ENCODE results near the gene GPR12.
A peak's percentile ranks its signal among the peaks of the same experiment; 100 is the strongest.

Gene GPR12, protein sequence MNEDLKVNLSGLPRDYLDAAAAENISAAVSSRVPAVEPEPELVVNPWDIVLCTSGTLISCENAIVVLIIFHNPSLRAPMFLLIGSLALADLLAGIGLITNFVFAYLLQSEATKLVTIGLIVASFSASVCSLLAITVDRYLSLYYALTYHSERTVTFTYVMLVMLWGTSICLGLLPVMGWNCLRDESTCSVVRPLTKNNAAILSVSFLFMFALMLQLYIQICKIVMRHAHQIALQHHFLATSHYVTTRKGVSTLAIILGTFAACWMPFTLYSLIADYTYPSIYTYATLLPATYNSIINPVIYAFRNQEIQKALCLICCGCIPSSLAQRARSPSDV

GRCh38 chr13:26759907-26760831 is at the start of gene GPR12:
Gene GPR12 (minus strand): TSS chr13:26760786. CDS start chr13:26759827, 959 bp downstream.
- no peak for TF ChIP-seq ZNF274 (IDR thresholded peaks at IDR 0.05; ENCODE audit: low read depth, low read length)
- H3K4me3 ChIP-seq (ENCODE audit: low read length) = no peak within 1 kb of the TSS

DNA sequence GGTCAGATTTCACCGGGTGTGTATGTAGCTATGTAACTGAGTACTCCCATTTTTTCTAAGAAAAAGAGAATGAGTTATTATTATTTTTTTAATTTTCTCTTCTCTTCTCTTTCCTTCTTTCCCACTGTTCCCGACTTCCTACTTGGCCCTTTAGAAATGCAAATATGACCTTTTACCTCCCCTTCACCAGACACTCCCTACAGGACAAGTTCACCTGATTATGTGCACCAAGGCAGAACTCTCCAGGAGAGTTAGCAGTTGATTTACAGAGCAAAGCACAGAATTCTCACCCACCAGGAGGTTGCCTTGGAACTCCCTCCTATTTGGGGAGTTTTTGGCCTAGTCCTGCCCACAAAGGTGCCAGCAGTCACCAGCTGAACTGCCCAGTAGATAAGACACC is 49.5 kb upstream of the GPR12 start:
- TF ChIP-seq ZNF274 (IDR thresholded peaks at IDR 0.05; ENCODE audit: low read depth, low read length) = no peak

DNA sequence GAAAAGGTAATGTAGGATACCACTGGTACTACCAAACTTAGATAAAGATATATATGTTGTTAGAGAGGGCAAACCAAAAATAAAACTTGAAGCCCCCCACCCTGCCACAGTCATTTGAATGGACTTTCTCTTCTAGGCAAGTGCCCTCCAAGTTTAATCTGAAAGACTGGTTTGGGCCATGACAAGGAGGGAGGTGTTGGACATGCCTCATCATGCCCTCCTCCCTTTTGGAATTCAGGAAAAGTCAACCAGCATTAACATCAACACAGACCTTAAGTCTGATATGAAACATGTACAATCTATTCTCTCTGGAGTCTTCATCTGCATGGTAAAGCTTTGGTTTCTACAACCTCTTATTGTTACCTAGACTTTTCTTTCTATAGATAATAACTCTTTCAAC is 46.3 kb upstream of the GPR12 start:
- no peak for TF ChIP-seq ZNF274 (IDR thresholded peaks at IDR 0.05; ENCODE audit: low read depth, low read length)
- H3K4me3 ChIP-seq (ENCODE audit: low read length) = no peak overlapping the region

More for the DNA sequence above, 49.5 kb upstream of the GPR12 start:
- no peak overlapping the region for H3K4me3 ChIP-seq (ENCODE audit: low read length)

DNA sequence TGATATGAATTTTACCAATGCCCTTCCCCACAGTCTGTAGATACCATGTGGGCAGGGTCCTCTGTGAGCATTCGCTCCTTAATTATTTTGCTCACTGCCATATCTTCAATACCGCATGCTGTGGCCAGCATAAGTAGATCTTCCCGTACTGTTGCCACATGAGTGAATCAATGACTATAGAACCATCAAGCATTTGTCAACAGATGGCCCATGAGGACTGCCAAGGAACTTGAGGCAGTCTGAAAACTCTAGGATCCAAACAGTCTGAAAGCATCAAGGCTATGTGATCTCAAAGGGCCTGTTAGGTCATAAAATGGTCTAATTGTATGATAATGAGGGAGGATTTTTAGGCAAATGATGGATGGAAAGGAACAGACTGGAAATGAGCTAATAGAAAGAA is 27.4 kb upstream of the GPR12 start:
- TF ChIP-seq ZNF274 (IDR thresholded peaks at IDR 0.05; ENCODE audit: low read depth, low read length) = no peak

DNA sequence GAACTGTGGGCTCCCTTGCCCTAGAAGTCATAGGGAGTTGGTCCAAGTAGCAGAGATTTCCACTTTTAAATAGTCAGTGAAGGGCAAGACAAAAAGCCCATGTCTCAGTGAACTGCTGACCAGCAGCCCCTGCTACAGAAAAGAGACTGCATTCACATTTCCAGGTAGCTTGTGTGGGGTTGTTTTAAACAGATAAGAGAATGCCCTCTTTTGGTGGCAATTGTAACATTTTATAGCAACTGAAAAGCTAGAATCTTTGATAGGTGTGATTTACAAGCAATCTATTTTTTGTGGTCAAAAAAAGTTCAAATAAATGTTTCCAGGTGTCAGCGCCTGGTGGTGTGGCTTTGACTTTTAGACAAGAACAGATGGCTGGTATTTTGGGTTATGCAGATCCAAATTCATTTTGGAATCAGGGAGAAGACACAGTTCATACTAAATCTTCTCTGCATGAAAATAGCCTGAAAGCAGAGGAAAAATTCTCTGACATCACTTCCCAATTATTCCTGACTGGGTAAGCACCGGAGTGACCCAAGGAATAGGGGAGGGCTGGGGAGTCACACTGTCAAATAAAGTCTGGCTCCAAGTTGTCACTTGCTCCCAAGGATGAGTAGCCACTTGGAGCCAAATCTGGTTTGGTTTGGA is 26.2 kb upstream of the GPR12 start:
- TF ChIP-seq ZNF274 (IDR thresholded peaks at IDR 0.05; ENCODE audit: low read depth, low read length) = no peak
- no peak overlapping the region for H3K4me3 ChIP-seq (ENCODE audit: low read length)

More for the DNA sequence above, 27.4 kb upstream of the GPR12 start:
- H3K4me3 ChIP-seq (ENCODE audit: low read length) = no peak overlapping the region

DNA sequence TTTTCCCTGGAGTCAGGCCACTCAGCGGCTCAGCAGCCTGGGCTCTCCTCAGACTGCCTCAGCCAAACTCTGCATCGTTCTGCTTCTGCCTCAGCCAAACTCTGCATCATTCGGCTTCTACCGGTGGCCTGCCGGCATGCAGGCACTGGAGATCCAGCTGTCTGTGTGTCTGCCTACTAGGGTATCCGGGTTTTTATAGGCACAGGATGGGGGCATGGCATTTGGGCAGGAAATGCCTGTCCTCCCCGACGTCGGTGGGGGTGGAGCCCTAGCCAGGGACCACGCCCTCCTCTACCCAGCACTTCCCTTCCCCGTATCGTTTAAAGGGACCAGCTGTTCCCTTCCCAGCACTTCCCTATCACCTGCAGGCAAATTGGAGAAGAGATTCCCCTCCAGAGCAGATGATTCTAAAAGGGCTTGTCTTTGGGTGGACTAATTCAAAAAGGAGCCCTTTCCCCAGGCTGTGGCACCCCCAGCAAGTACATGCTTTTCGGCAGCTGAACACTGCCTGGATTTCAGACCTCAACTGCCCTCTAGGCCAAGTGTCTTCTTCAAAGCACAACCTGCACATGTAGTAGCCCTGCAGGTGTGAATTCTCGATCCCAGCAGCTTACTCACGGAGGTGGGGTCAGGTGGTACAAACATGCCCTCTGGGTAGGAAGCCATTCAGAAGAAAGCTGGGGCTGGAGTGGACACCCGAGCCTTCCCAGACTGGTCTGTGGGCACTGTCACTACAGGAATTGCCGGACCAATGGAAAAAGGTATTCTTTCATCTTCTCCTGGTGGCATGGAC is 25.4 kb upstream of the GPR12 start:
- H3K4me3 ChIP-seq (ENCODE audit: low read length) = peak overlapping the region; percentile 20; the same call in 1 of the 2 replicates
- TF ChIP-seq ZNF274 (IDR thresholded peaks at IDR 0.05; ENCODE audit: low read depth, low read length) = no peak

- H3K4me3 ChIP-seq (ENCODE audit: low read length) = peak overlapping the region; percentile 20; the same call in 1 of the 2 replicates
- no peak for TF ChIP-seq ZNF274 (IDR thresholded peaks at IDR 0.05; ENCODE audit: low read depth, low read length)
These were observed 24.4 kb upstream of the GPR12 start for GRCh38 chr13:26784704-26785639.

GRCh38 chr13:26780411-26780810 is 19.8 kb upstream of the GPR12 start:
- no peak overlapping the region for H3K4me3 ChIP-seq (ENCODE audit: low read length)
- TF ChIP-seq ZNF274 (IDR thresholded peaks at IDR 0.05; ENCODE audit: low read depth, low read length) = no peak

DNA sequence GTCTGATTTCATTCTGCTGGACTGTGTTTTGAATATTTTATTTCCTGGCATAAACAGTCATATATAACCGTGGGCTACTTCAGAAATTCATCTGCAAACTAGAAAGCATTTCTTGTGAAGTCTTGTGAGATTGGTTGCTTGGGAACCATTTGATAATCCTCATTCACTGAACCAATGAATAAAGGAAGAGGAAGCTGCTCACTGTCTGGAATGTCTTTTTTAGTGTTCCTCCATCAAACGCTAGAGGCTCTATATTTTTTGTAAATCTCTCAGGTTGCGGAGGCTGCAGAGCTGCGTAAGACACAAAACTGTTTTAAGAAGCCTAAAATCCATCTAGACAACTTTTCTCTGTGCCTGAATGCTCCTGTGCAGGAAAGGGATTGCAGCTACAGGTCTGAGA is 18.7 kb upstream of the GPR12 start:
- no peak overlapping the region for H3K4me3 ChIP-seq (ENCODE audit: low read length)
- TF ChIP-seq ZNF274 (IDR thresholded peaks at IDR 0.05; ENCODE audit: low read depth, low read length) = no peak

DNA sequence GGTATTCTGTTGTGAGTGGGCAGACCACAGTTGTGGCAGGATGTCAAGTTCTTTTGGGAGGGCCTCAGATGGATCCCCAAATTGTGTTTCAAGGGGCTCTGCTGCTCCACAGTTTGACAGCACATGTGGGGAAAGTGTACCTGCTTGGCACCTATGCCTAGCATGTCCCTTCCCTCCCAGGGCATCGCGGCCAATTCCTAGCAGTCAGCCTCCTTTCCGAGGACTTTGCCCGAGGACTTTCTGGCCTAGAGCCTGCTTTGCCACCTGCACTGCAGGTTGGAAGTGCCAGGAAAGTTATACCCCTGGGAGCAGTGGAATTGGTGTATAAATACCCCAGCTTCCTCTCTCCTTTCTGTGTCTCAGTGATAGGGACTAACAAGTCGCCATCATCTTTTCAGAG is 11.9 kb upstream of the GPR12 start:
- TF ChIP-seq ZNF274 (IDR thresholded peaks at IDR 0.05; ENCODE audit: low read depth, low read length) = no peak

GRCh38 chr13:26771796-26772195 is 11.2 kb upstream of the GPR12 start:
- TF ChIP-seq ZNF274 (IDR thresholded peaks at IDR 0.05; ENCODE audit: low read depth, low read length) = no peak

More for the DNA sequence above, 11.9 kb upstream of the GPR12 start:
- H3K4me3 ChIP-seq (ENCODE audit: low read length) = no peak overlapping the region

GRCh38 chr13:26762745-26763345 is 2.3 kb upstream of the GPR12 start:
- no peak for TF ChIP-seq ZNF274 (IDR thresholded peaks at IDR 0.05; ENCODE audit: low read depth, low read length)
- no peak overlapping the region for H3K4me3 ChIP-seq (ENCODE audit: low read length)

More at GRCh38 chr13:26771796-26772195, 11.2 kb upstream of the GPR12 start:
- no peak overlapping the region for H3K4me3 ChIP-seq (ENCODE audit: low read length)
